ENCODE results near the gene NRN1L.

The NRN1L gene

DNA sequence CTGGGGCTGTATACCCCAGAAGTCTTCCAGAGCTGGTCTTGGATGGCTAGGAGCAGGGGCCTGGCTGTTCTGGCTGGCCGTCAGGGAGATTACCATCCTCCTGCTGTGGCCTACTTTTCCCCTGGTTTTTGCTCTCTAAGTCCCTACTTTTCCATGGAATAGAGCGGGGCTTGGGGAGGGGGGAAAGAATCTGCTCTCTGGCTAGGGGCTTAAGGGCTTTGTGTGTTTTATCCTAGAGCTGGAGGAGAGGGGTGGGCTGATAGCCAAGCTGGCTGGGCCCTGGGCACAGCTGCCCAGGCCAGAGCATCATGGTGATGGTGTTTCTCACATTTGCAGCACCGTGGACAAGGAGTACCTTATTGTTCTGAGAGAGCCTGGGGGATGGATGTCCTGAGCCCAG is 3.6 kb downstream of the NRN1L start:
- no peak for TF ChIP-seq FOXP2 (optimal IDR thresholded peaks at IDR 0.05; ENCODE audit: borderline replicate concordance, extremely low read depth, extremely low read length, insufficient read depth)
- no peak for TF ChIP-seq SIN3A (IDR thresholded peaks at IDR 0.05; ENCODE audit: borderline replicate concordance, insufficient read depth, low read length)
- no peak for TF ChIP-seq POLR2AphosphoS5 (IDR thresholded peaks at IDR 0.05; ENCODE audit: low read depth, low read length)
- TF ChIP-seq, protein P1, sequence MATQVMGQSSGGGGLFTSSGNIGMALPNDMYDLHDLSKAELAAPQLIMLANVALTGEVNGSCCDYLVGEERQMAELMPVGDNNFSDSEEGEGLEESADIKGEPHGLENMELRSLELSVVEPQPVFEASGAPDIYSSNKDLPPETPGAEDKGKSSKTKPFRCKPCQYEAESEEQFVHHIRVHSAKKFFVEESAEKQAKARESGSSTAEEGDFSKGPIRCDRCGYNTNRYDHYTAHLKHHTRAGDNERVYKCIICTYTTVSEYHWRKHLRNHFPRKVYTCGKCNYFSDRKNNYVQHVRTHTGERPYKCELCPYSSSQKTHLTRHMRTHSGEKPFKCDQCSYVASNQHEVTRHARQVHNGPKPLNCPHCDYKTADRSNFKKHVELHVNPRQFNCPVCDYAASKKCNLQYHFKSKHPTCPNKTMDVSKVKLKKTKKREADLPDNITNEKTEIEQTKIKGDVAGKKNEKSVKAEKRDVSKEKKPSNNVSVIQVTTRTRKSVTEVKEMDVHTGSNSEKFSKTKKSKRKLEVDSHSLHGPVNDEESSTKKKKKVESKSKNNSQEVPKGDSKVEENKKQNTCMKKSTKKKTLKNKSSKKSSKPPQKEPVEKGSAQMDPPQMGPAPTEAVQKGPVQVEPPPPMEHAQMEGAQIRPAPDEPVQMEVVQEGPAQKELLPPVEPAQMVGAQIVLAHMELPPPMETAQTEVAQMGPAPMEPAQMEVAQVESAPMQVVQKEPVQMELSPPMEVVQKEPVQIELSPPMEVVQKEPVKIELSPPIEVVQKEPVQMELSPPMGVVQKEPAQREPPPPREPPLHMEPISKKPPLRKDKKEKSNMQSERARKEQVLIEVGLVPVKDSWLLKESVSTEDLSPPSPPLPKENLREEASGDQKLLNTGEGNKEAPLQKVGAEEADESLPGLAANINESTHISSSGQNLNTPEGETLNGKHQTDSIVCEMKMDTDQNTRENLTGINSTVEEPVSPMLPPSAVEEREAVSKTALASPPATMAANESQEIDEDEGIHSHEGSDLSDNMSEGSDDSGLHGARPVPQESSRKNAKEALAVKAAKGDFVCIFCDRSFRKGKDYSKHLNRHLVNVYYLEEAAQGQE (IDR thresholded peaks at IDR 0.05; ENCODE audit: insufficient read depth in 1 of 2, low read depth in 2 of 2, low read length in 2 of 2) = no peak
- TF ChIP-seq TAF1 (IDR thresholded peaks at IDR 0.05; ENCODE audit: borderline replicate concordance, insufficient read depth, low read length) = no peak

DNA sequence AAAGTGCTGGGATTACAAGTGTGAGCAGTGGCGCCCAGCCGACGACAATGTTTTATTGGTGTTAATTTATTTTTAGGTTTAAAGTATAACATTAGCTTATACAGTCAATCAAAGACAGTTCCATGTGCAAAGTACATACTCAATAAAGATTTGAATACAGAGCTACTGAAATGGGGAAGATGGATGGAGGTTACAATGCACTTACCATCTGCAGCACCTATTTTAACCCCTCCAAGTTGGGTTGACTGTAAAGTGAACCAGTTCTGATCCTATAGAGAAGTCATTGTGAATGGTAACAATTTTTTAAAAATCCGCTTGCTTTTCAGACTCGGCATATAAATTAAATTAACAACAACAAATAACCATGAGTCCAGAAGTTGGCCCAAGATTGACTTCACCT is 7.7 kb downstream of the NRN1L start:
- TF ChIP-seq, protein P1 (IDR thresholded peaks at IDR 0.05; ENCODE audit: insufficient read depth in 1 of 2, low read depth in 2 of 2, low read length in 2 of 2) = no peak
- TF ChIP-seq POLR2AphosphoS5 (IDR thresholded peaks at IDR 0.05; ENCODE audit: low read depth, low read length) (no peak), SIN3A (IDR thresholded peaks at IDR 0.05; ENCODE audit: borderline replicate concordance, insufficient read depth, low read length) (no peak), FOXP2 (optimal IDR thresholded peaks at IDR 0.05; ENCODE audit: borderline replicate concordance, extremely low read depth, extremely low read length, insufficient read depth) (no peak), TAF1 (IDR thresholded peaks at IDR 0.05; ENCODE audit: borderline replicate concordance, insufficient read depth, low read length) (no peak)

DNA sequence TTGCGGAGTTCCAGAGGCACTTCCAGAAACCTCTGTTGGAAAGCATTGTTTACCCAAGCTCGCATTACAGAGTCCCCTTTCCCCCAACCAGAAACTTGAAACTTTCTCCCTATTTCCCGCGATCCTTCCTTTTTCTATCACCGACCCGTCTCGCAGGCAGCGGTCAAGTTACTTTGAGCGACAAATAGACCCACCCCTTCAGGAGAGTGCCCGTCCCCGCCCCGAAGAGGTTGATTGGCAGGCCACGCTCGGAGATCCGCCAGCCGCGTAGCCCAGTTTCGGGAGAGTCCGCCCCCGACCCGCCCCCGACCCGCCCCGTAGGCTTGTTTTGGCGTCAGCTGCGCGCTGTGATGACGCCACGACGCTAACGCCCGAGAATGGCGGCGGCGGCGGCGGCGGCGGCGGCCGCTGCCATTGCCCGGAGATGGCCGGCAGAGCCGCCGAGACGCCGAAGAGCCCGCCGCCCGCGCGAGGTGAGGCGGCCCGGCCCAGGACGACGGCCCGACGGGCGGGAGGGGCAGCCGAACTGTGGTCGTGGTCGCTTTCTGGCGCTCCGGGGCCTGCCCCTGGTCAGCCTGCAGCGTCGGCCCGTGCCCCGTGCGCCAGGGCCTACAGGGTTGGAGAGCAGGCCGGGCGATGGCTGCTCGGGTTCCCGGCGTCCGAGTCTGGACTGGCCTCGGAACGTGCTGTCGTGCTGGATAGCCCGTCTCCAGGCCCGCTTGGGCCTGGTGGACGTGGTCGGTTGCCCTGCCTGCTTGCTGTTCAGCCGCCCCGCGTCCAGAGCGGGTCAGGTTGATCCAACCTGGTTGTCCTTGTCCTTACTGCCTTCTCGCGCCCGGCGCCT is 8.4 kb downstream of the NRN1L start, which contains the start of gene PSKH1:
Gene PSKH1 (plus strand): TSS at position 356 of the 844 bp plus-strand sequence. CDS start 15,496 bp downstream, outside the sequence.
- TF ChIP-seq, protein P1 (IDR thresholded peaks at IDR 0.05; ENCODE audit: insufficient read depth in 1 of 2, low read depth in 2 of 2, low read length in 2 of 2) = no peak
- TF ChIP-seq FOXP2 (optimal IDR thresholded peaks at IDR 0.05; ENCODE audit: borderline replicate concordance, extremely low read depth, extremely low read length, insufficient read depth) (no peak), TAF1 (IDR thresholded peaks at IDR 0.05; ENCODE audit: borderline replicate concordance, insufficient read depth, low read length) (no peak), SIN3A (IDR thresholded peaks at IDR 0.05; ENCODE audit: borderline replicate concordance, insufficient read depth, low read length) (no peak), POLR2AphosphoS5 (IDR thresholded peaks at IDR 0.05; ENCODE audit: low read depth, low read length) (peak; percentile 37; the same call in 1 of the 2 replicates)

DNA sequence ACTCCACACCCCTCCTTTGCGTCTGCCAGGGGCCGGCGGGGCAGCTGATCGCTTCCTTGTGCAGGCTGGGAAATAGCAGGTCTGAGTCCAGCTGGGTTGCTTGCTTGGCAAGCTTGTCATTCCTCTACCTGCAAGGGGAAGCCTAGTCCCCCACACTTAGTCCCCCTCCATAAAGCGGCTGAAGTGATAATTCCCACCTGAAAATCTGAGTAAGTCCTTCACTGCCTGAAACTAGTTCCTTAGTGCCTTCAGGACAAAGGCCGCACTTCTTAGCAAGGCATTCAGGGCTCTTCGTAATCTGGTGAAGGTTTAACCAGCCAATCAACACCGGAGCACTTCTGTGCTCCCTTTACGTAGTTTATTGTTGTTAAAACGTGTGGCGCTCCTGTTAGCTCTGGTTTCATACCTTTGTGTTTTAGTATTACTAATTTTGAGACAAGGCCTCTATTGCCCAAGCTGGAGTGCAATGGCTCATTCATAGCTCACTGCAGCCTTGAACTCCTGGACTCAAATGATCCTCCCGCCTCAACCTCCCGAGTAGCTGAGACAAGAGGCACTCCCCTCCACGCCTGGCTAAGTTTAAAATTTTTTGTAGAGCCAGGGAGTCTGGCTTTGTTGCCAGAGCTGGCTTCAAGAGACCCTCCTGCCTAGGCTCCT is 9.2 kb downstream of the NRN1L start:
- TF ChIP-seq, protein P1 (IDR thresholded peaks at IDR 0.05; ENCODE audit: insufficient read depth in 1 of 2, low read depth in 2 of 2, low read length in 2 of 2) = no peak
- TF ChIP-seq POLR2AphosphoS5 (IDR thresholded peaks at IDR 0.05; ENCODE audit: low read depth, low read length) (no peak), TAF1 (IDR thresholded peaks at IDR 0.05; ENCODE audit: borderline replicate concordance, insufficient read depth, low read length) (no peak), SIN3A (IDR thresholded peaks at IDR 0.05; ENCODE audit: borderline replicate concordance, insufficient read depth, low read length) (no peak), FOXP2 (optimal IDR thresholded peaks at IDR 0.05; ENCODE audit: borderline replicate concordance, extremely low read depth, extremely low read length, insufficient read depth) (no peak)
